HFF-Myc (cell line): ENCODE data around the gene SLC4A1.
"Not testable (repeated sequence)": the region's sequence is repeated elsewhere in the genome, so short reads cannot be mapped to it uniquely, and the experiment has no call there.

Experiments
- DNase-seq: peaks from one replicate; pipeline ENCODE4 v3.0.0-alpha.2; 2011; ENCODE audit warnings: low read depth; ENCODE audit errors: extremely low read depth
- H3K4me3 ChIP-seq: replicated peaks from 2 replicates; pipeline ENCODE4 v1.5.1; 2011; ENCODE audit warnings: low read depth, mild to moderate bottlenecking, control low read depth, low read length
- CTCF ChIP-seq: IDR thresholded peaks from 2 replicates; pipeline ENCODE4 v1.5.1; 2012; ENCODE audit warnings: mild to moderate bottlenecking, low read depth, low read length, control low read depth; ENCODE audit errors: missing control alignments

Gene SLC4A1

DNA sequence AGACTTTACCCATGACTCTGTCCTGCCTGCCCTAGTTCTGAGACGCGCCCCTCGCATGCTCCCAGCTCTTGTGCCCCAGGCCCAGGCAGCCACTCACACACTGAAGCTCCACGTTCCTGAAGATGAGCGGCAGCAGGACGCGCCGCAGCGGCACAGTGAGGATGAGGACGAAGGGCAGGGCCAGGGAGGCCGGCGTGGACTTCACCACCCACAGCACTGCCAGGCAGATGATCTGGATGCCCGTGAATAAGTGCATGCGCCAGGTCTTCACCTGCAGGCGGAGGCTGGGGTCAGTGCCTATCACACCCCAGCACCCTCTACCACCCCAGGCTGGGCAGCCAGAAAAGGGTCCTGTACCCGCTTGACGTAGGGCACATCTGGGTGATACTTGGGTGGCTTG, 16.9 kb downstream of the SLC4A1 start:
- no peak for DNase-seq
- TF ChIP-seq CTCF, result no peak
- H3K4me3 ChIP-seq, result no peak overlapping the region

DNA sequence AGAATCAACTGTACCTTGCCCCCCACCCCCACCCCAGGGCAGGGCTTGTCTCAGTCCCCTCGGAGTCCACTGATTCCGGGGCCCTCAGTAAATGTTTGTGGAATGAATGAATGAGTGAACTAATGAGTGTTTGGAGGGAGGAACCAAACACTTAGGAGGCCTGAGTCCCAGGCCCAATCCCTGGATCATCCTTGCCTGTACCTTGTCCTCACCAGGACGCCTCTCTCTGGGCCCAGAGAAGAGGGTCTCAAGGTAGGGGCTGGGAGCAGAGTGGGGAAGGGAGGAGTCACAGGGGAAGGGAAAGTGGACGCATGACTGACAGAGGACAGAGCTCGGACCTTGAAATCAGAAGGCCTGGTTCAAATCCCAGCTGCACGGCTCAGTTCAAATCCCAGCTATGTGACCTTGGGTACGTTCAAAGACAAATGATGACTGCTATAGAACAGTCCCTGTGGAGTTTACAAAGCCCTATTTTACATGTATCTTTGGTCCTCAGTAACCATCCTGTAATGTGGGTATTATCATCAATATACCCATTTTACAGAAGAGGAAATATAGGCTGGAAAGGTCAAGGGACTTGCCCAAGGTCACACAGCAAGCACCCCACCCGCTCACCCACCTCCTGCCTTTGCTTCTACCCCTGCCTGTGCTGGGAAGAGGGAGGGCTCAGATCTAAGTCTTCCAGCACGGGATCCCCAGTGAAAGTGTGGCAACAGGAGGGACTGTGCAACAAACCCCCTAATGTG, 18.3 kb downstream of the SLC4A1 start:
- DNase-seq, result no peak
- H3K4me3 ChIP-seq, result no peak overlapping the region
- no peak for TF ChIP-seq CTCF

DNA sequence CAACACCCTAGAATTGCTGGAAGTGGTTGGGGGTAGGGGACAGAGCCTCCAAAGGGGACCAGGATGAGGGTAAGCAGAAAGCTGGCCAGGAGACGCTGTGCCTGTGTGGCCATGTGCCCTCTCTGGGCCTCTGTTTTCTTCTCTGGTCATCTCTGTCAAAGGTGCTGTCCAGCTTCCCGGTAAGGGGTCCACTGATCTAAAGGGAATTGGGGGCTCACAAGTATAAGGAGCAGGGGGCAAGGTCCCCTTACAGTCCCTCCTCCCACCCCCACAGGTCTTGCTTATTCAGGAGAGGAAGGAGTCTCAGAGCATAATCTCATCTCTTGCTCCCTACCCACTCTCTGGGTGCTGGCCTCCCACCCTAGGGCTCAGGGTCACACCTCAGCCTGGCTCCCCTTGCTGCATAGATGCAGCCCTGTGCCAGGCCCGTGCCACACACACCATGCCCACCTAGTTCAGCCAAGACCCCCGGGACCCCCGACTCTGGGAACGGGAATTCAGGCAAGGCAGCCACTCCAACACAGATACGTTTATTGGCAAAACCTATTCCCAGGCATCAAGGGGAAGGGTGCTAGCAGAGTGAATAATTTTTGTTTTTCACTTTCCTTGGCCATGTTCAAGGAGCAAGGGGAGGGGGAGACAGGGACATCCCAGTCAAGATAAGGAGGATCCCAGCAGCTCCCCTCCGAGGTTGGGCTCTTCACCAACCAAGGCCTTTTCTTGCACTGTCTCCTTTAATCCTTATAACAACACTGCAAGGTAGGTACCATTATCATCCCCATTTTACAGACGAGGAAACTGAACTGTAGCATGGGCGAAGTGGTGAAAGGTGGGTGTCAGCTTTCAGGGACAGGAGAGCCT, 19.8 kb downstream of the SLC4A1 start:
- TF ChIP-seq CTCF, result no peak
- no peak overlapping the region for H3K4me3 ChIP-seq

GRCh38 chr17:44247440-44247841, 20.5 kb downstream of the SLC4A1 start:
- H3K4me3 ChIP-seq, result no peak overlapping the region
- DNase-seq, result no peak
- TF ChIP-seq CTCF, result no peak

More for the DNA sequence above, 19.8 kb downstream of the SLC4A1 start:
- DNase-seq, result no peak

DNA sequence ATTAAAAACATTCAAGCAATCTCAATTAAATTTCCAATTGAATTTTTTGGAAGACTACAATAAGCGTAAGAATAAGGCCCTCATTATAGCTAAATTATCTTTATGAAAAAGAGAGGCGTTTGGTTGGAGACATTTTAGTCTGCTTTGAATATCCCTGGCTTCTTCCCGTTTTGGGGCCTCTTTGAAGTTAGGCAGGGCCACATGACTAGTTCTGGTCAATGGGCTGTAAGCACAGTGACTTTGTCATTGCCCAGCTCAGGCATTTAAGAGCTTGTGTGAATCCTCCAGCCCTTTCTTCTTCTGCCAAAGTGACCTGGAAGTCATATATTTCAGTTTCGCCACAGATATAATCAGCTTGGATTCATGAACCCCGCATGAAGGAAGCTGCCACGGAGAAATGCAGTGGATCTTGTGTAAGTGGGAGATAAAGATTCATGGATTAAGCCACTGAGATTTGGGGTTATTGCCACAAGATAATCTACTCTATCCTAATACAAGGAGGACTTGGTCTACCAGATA, 26.8 kb downstream of the SLC4A1 start:
- H3K4me3 ChIP-seq, result no peak overlapping the region
- no peak for TF ChIP-seq CTCF
- DNase-seq, result no peak

GRCh38 chr17:44237886-44238285, 30.0 kb downstream of the SLC4A1 start:
- not testable (repeated sequence) for H3K4me3 ChIP-seq

GRCh38 chr17:44236444-44236991, 31.4 kb downstream of the SLC4A1 start:
- H3K4me3 ChIP-seq, result no peak overlapping the region
- TF ChIP-seq CTCF, result no peak
- no peak for DNase-seq

More at GRCh38 chr17:44237886-44238285, 30.0 kb downstream of the SLC4A1 start:
- DNase-seq, result not testable (repeated sequence)
